Smooth muscle cell (in vitro differentiated cells): ENCODE measurements around the gene PRKG1. TPM values are rescaled to one million over a fixed set of nuclear protein-coding genes. Genes with fewer than 3 reads are reported as not detected.

Source experiments
- DNase-seq: peaks from one replicate; lab custom pipeline; 2025; ENCODE audit not compliant: unreplicated experiment; lab: John Stamatoyannopoulos, UW
- H2AFZ ChIP-seq: fragments of 200-600 bp; sonication (generic); 2 replicates; pipeline ENCODE4 v1.6.0; 2016; ENCODE audit warnings: antibody characterized with exemption, low read depth, mild to moderate bottlenecking
- H3F3A ChIP-seq: fragments of 200-600 bp; sonication (generic); 2 replicates; pipeline ENCODE4 v1.6.0; 2017; ENCODE audit warnings: antibody characterized with exemption, low read depth
- H3K27ac ChIP-seq: fragments of 200-600 bp; sonication (generic); 2 replicates; pipeline ENCODE4 v1.5.1; 2016; ENCODE audit warnings: low read depth, mild to moderate bottlenecking
- H3K27me3 ChIP-seq: fragments of 200-600 bp; sonication (generic); 2 replicates; pipeline ENCODE4 v1.6.1; 2016; ENCODE audit warnings: low read depth, mild to moderate bottlenecking
- H3K36me3 ChIP-seq: fragments of 200-600 bp; sonication (generic); 2 replicates; pipeline ENCODE4 v1.5.1; 2016; ENCODE audit warnings: low read depth
- H3K4me1 ChIP-seq: fragments of 200-600 bp; sonication (generic); 2 replicates; pipeline ENCODE4 v1.5.1; 2016; ENCODE audit warnings: low read depth
- H3K4me2 ChIP-seq: fragments of 200-600 bp; sonication (generic); 2 replicates; pipeline ENCODE4 v1.6.0; 2016; ENCODE audit warnings: mild to moderate bottlenecking
- H3K4me3 ChIP-seq: fragments of 200-600 bp; sonication (generic); 2 replicates; pipeline ENCODE4 v1.5.1; 2016; ENCODE audit warnings: mild to moderate bottlenecking
- H3K79me2 ChIP-seq: fragments of 200-600 bp; sonication (generic); 2 replicates; pipeline ENCODE4 v1.6.0; 2016; ENCODE audit warnings: low read depth, mild to moderate bottlenecking
- H3K9ac ChIP-seq: fragments of 200-600 bp; sonication (generic); 2 replicates; pipeline ENCODE4 v1.6.0; 2016; ENCODE audit warnings: low read depth
- H3K9me3 ChIP-seq: fragments of 200-600 bp; sonication (generic); replicated peaks from 2 replicates; pipeline ENCODE4 v1.5.1; 2016; ENCODE audit warnings: low read depth
- H4K20me1 ChIP-seq: fragments of 200-600 bp; sonication (generic); 2 replicates; pipeline ENCODE4 v1.6.0; 2016; ENCODE audit warnings: low read depth
- WGBS: methylation state at CpG from one replicate; pipeline ENCODE4 v1.1.7; 2016; ENCODE audit warnings: low lambda C conversion rate; 5-methylcytosine and 5-hydroxymethylcytosine counted together
- polyA plus RNA-seq: library from polyadenylated mRNA; unstranded; fragments of >200 nt; fragmentation: Nextera tagmentation; extraction: Ambion mirVana; gene quantifications from 2 replicates; pipeline ENCODE4 v1.2.1, GENCODE V29; 2016
- total RNA-seq: library from RNA; depleted of rRNA; stranded (reverse); fragments of >200 nt; gene quantifications from 2 replicates; pipeline ENCODE4 v1.2.3, GENCODE V29; 2014
- TF ChIP-seq, protein P1 (sequence below): fragments of 200-600 bp; sonication (generic); IDR thresholded peaks from 2 replicates; pipeline ENCODE4 v1.5.1; 2017; ENCODE audit warnings: borderline replicate concordance, mild to moderate bottlenecking, antibody characterized with exemption; ENCODE audit not compliant: insufficient read depth, poor library complexity, severe bottlenecking

PRKG1 gene
- total and polyA plus RNA-seq, 2 experiments from 2014 or later: 7.2 to 13.4 TPM

DNA sequence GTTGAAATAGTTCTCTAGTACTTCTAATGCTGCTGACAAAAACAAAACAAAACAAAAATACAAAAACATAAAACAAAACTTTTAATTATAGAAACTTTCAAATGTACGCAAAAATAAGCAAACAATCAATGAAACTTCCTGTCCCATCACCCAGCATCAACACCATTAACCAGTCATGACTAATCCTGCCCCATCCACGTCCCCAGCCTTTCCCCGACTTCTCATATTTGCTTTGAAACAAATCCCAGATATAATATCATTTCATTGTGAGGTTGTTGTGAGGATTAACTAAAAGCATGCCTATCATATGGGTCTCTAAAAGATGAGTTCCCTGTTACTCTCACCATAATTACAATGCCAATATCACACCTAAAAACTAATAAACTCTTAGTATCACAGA, 569.4 kb downstream of the PRKG1 start:
- Histone ChIP-seq H3F3A (no peaks in the 10 kb centered on the region), H4K20me1 (no peaks in the 10 kb centered on the region), H3K4me3 (no peak overlapping the region), H3K4me1 (peaks cover 3% of the 10 kb centered on the region), H3K79me2 (no peaks in the 10 kb centered on the region), H3K27me3 (no peaks in the 10 kb centered on the region), H3K9me3 (no peaks in the 10 kb centered on the region), H2AFZ (no peak overlapping the region), H3K27ac (no peak overlapping the region), H3K36me3 (no peaks in the 10 kb centered on the region), H3K9ac (no peak overlapping the region), H3K4me2 (no peak overlapping the region)
- WGBS: 77% methylated on average over 3 of the region's 3 CpGs
- TF ChIP-seq, protein P1, sequence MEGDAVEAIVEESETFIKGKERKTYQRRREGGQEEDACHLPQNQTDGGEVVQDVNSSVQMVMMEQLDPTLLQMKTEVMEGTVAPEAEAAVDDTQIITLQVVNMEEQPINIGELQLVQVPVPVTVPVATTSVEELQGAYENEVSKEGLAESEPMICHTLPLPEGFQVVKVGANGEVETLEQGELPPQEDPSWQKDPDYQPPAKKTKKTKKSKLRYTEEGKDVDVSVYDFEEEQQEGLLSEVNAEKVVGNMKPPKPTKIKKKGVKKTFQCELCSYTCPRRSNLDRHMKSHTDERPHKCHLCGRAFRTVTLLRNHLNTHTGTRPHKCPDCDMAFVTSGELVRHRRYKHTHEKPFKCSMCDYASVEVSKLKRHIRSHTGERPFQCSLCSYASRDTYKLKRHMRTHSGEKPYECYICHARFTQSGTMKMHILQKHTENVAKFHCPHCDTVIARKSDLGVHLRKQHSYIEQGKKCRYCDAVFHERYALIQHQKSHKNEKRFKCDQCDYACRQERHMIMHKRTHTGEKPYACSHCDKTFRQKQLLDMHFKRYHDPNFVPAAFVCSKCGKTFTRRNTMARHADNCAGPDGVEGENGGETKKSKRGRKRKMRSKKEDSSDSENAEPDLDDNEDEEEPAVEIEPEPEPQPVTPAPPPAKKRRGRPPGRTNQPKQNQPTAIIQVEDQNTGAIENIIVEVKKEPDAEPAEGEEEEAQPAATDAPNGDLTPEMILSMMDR: no peak
- DNase-seq: no peak

DNA sequence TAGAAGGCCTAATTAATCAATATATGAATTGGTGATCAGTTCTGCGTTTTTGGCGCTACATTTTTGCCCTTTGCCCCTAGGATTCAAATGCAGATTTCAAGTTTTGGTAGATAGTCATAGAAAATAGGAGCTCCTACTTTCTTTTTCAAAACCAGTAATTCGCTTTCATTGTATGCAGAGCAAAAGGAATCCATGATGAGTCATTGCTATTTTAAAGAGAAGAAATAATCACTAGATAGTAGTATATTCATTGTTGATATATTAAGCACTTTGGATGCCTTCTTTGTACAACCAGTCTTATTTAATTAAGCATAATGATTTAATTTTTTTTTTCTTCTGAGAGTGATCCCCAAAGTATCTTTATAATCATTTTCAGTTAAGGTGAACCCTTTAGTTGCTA, 574.8 kb downstream of the PRKG1 start:
- no peak overlapping the region for H3K27ac ChIP-seq
- no peak overlapping the region for H3K9ac ChIP-seq
- no peaks in the 10 kb centered on the region for H3K9me3 ChIP-seq
- 96% methylated on average over 3 of the region's 3 CpGs for WGBS
- H4K20me1 ChIP-seq: no peaks in the 10 kb centered on the region
- no peak for DNase-seq
- no peak overlapping the region for H2AFZ ChIP-seq
- no peaks in the 10 kb centered on the region for H3K4me1 ChIP-seq
- TF ChIP-seq, protein P1: no peak
- no peaks in the 10 kb centered on the region for H3K36me3 ChIP-seq
- H3F3A ChIP-seq: no peaks in the 10 kb centered on the region
- no peak overlapping the region for H3K4me2 ChIP-seq
- no peak overlapping the region for H3K4me3 ChIP-seq
- no peaks in the 10 kb centered on the region for H3K27me3 ChIP-seq
- no peaks in the 10 kb centered on the region for H3K79me2 ChIP-seq

DNA sequence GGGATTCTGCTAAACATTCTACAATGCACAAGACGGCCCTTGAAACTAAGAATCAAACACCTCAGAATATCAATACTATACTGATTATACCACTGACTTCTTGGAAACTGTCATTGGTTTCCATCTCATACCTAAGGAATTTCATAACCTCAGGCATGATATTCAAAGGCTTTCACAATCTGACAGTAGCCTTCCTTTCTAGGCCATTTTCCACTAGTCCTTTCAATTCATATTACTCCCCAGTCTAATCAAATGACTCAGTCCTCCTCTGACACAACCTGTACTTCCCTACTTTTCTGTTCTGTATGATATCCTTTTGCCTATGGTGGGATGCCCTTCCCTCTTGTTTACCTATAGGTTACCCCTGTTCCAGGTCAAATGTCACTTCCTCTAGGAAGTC, 576.8 kb downstream of the PRKG1 start:
- Histone ChIP-seq H3K4me1 (no peaks in the 10 kb centered on the region), H3K9ac (no peak overlapping the region), H3K4me3 (no peak overlapping the region), H3K4me2 (no peak overlapping the region), H3K9me3 (no peaks in the 10 kb centered on the region), H2AFZ (no peak overlapping the region), H3K27me3 (no peaks in the 10 kb centered on the region), H3K36me3 (no peaks in the 10 kb centered on the region), H3K27ac (no peak overlapping the region), H3K79me2 (no peaks in the 10 kb centered on the region), H4K20me1 (no peaks in the 10 kb centered on the region), H3F3A (no peaks in the 10 kb centered on the region)
- WGBS: 89% methylated on average over 1 of the region's 1 CpG
- TF ChIP-seq, protein P1: no peak
- DNase-seq: no peak

DNA sequence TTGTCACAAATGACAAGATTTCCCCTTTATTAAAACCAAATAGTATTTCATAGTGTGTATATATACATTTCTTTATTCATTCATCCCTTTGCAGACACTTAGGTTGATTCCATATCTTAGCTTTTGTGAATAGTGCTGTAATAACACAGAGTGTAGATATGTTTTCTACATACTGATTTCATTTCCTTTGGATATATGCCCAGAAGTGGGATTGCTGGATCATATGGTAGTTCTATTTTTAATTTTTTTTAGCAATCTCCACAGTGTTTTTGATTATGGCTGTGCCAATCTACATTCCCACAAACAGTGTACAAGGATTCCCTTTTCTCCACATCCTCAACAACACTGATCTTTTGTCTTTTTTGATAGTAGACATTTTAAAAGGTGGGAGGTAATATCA, 578.7 kb downstream of the PRKG1 start:
- H3K27me3 ChIP-seq: no peaks in the 10 kb centered on the region
- H3K4me2 ChIP-seq: no peak overlapping the region
- no peaks in the 10 kb centered on the region for H3F3A ChIP-seq
- TF ChIP-seq, protein P1: no peak
- no peaks in the 10 kb centered on the region for H3K79me2 ChIP-seq
- no peak overlapping the region for H3K4me3 ChIP-seq
- H3K4me1 ChIP-seq: peaks cover 5% of the 10 kb centered on the region
- H3K9me3 ChIP-seq: no peaks in the 10 kb centered on the region
- no peak overlapping the region for H3K9ac ChIP-seq
- no peak for DNase-seq
- H3K36me3 ChIP-seq: no peaks in the 10 kb centered on the region
- no peak overlapping the region for H2AFZ ChIP-seq
- no peaks in the 10 kb centered on the region for H4K20me1 ChIP-seq
- no peak overlapping the region for H3K27ac ChIP-seq
